Esophagus squamous epithelium (tissue), 4 donors: Measurements from ENCODE around the gene MALT1.

Source experiments
- CTCF ChIP-seq, 6 experiments: fragments of 450-650 bp in 4 of 6; fragments of 200-600 bp in 2 of 6; sonication (generic) in 2 of 6; IDR thresholded peaks; one replicate each; pipeline ENCODE4 v1.5.1; 2016 to 2019; ENCODE audit warnings: antibody characterized with exemption in 6 of 6, mild to moderate bottlenecking in 4 of 6, moderate library complexity in 4 of 6
- POLR2A ChIP-seq, 4 donors: fragments of 450-650 bp; IDR thresholded peaks; one replicate each; pipeline ENCODE4 v1.6.1; 2017; ENCODE audit warnings: antibody characterized with exemption in 4 of 4, mild to moderate bottlenecking in 4 of 4, moderate library complexity in 3 of 4

GRCh38 chr18:58682429-58683069, 11.3 kb downstream of the MALT1 start:
- TF ChIP-seq CTCF (IDR thresholded peaks at IDR 0.05) (no peak), POLR2A (IDR thresholded peaks at IDR 0.05) (no peak)
